MV-4-11 (cell line): Measurements from ENCODE around the gene ZG16.
A peak's percentile ranks its signal among the peaks of the same experiment; 100 is the strongest.
"Not testable (repeated sequence)": the region's sequence is repeated elsewhere in the genome, so short reads cannot be mapped to it uniquely, and the experiment has no call there.

ENCODE experiments used
- DNase-seq: peaks from one replicate; lab custom pipeline; 2025; lab: John Stamatoyannopoulos, UW

Gene ZG16

DNA sequence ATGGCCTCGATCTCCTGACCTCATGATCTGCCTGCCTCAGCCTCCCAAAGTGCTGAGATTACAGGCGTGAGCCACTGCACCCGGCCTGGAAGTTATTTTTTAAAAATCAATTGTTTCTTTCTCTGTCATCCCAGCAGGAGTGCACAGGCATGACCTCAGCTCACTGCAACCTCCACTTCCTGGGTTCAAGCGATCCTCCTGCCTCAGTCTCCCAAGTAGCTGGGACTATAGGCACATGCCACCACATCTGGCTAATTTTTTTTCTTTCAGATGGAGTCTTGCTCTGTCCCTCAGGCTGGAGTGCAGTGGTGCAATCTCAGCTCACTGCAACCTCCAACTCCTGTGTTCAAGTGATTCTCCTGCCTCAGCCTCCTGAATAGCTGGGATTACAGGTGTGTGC, 9.1 kb downstream of the ZG16 start:
- not testable (repeated sequence) for DNase-seq

DNA sequence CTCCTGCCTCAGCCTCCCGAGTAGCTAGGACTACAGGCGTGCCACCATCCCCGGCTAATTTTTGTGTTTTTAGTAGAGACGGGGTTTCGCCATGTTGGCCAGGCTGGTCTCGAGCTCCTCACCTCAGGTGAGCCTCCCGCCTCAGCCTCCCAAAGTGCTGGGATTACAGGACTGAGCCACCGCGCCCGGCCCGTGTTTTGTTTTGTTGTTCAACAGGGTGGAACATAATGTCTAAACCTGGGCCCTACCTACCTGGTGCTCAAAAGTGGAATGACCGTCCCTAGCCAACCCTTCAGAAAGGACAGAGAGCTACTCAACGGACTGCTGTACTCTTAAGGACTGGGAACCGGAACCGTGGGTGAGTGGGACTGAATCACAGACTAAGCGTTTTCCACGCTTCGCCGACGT, 11.7 kb downstream of the ZG16 start:
- DNase-seq, result no peak

DNA sequence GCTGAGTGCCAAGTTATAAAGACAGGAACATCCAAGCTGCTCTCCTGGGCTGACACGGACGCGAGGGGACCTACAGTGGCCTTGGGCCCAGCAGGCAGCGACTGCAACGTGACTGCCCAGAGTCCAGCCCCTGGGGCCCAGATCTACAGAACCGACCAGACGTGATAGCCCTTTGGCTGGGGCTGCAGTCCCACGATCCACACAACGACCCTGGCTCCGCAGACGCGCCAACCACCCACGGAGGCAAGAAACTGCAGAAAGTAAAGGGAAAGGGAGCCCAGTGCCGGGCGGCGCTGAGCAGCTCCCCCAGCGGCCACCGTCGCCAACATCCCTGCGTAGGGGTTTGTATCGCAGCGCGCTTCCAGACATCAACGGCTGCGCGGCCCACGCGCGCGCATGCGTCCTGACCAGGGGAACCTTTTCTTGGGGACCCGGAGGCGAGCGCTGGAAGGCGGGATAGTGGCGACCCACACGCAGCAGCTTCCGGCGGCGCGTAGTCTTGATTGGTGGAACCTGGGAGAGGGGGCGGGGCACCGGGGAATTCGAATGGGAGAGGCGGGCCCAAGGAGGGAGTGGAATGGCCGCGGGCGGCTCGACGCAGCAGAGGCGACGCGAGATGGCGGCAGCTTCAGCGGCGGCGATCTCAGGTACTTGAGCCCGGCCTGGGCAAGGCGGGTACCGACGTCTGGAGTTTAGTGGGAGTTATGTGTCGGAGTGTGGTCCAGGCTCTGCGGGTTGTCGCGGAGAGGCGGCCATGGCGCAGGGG, 12.3 kb downstream of the ZG16 start, which contains the start of gene KIF22:
TSS of gene KIF22 (plus strand) at position 569 of the 766 bp plus-strand sequence. CDS start at position 578, 9 bp downstream.
- DNase-seq, result peak; percentile 98

DNA sequence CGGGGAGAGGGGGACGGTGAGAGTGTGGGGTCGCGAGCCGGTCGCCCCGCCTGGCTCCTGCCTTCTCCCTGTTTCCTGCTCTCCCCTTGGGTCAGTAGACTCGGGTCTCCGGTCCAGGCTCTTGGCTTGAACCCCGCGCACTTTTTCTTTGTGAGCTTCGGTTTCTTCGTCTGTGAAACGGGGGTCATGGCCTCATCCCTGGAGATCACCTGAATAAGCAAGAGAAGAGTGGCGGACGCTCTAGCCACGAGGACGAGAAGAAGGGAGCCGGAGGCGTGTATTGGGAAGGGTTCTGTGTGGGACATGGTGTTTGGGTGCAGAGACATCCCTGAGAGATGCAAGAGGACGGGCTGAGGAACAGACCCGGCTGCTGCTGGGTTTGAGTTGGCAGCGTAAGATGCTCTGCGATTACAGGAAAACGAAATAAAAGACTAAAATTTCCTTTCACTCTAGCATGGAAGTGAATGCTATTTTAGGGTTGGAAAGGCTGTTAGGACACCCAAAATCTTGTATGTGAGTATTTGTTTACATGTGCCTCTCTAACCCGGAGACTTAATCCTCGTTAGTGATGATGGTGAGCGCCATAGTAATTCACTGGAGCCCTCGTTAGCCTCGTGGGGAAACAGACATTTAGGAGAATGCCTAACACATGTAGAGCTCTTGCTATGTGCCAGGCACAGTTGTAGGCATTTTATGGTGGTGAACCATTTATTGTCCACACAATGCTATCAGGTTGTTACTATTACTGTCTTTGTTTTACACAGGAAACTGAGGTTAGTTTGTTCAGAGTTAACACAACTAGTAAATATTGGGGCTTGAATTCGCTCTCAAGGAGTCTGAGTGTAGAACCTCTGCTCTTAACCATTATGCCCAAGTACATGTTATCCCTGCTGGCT, 13.1 kb downstream of the ZG16 start:
- no peak for DNase-seq

DNA sequence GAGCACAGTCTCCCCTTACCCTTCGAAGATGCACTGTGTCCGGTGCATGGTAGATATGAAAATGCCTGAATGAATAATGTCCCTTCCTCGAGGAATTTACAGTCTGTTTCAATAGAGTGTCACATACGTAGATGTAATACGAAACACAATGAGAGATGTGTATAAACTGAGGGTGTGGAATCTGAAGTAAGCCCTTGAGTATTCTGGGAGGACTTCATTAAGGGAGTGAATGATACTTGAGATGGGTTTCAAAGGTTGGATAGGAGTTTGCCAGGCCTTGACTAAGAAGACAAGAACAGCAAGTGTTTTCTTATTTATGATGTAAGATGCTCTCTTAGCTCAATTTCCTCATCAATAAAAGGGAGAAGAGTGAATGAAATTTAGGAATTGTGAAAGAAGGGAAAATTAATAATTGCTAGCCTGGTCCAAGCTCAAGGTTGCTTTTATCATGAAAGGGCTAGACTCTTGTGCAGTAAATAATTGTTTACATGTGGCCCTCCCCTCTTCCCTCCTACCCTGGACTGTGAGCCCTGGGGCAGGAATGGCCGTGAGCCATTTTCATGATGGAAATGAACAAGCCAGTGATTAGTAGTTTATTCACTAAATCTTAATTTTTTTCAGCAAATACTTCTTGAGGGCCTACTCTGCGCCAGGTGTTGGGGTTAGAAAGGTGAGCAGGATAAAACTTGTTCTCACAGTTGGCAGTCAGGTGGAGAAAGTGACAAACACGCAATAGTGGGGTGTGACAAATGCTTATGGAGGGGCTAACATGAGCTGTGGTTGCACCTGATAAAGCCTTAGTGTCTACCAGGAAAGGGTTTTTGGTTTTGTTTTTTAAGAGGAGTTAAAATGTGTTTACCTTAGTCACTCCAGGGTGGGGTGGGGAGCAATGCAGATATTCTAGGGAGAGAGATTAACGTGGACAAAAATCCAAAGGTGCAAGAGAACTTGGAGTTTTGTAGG, 14.1 kb downstream of the ZG16 start:
- no peak for DNase-seq

DNA sequence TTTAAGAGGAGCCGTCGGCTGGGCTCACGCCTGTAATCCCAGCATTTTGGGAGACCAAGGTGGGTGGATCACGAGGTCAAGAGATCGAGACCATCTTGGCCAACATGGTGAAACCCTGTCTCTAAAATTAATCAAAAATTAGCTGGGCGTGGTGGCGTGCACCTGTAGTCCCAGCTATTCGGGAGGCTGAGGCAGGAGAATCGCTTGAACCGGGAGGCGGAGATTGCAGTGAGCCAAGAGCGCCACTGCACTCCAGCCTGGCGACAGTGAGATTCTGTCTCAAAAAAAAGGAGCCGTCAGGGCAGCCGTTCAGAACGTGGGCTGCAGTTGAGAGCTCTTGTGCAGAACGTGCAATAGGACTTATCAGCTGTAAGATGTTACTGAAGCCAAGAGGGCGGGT, 15.1 kb downstream of the ZG16 start:
- not testable (repeated sequence) for DNase-seq

DNA sequence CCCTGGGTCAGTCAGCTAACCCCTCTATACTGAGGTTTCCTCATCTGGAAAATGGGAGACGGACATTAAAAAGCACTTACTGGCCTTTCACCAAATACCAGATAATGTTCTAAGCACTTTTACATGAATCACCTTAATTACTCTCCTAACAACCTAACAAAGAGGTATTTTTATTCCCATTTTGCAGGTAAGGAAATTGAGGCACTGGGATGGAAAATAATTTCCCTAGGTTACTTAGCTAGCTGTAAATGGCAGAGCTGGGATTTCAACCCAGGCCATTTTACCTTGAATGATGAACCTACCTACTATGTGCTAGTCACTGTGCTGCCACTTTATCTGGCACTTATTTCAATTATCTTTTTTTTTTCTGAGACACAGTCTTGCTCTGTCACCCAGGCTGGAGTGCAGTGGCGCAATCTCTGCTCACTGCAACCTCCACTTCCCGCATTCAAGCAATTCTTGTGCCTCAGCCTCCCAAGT, 16.2 kb downstream of the ZG16 start:
- DNase-seq, result no peak

DNA sequence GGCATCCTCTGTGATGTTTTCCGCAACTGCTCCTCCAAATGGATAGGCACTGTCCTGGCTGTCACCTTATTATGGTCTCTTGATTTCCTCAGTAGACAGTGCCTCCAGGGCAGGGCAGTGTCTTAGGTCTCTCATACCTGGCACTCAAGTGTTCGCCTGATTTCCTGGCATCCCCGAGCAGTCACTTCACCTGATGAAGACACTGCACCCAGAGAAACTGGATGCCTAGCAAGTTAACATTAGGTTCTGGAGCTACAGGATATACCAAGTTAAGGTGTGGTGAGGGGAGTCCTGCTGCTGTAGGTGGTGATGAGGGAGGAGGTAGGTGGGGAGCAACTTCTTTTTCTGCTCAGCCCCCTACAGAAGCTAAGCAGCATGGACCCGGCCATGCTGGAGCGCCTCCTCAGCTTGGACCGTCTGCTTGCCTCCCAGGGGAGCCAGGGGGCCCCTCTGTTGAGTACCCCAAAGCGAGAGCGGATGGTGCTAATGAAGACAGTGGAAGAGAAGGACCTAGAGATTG, 24.4 kb downstream of the ZG16 start:
- DNase-seq, result no peak

DNA sequence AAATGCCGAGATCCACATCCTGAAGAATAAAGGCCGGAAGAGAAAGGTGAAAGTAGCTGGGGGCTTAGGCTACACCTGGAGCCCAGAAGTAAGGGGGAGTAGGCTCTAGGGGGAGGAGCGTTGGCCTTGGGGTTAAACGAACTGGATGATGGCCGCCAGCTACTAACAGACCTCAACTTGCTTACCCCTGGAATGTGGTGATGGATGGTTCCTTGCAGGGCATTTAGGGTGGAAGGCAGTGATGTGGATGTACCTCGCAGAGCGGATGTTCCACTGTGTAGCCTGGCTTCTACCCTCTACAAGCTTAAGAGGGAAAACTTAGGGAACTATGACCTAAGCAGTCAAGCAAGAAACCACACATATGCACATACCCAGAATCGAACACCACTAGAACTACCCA, 26.0 kb downstream of the ZG16 start:
- no peak for DNase-seq

DNA sequence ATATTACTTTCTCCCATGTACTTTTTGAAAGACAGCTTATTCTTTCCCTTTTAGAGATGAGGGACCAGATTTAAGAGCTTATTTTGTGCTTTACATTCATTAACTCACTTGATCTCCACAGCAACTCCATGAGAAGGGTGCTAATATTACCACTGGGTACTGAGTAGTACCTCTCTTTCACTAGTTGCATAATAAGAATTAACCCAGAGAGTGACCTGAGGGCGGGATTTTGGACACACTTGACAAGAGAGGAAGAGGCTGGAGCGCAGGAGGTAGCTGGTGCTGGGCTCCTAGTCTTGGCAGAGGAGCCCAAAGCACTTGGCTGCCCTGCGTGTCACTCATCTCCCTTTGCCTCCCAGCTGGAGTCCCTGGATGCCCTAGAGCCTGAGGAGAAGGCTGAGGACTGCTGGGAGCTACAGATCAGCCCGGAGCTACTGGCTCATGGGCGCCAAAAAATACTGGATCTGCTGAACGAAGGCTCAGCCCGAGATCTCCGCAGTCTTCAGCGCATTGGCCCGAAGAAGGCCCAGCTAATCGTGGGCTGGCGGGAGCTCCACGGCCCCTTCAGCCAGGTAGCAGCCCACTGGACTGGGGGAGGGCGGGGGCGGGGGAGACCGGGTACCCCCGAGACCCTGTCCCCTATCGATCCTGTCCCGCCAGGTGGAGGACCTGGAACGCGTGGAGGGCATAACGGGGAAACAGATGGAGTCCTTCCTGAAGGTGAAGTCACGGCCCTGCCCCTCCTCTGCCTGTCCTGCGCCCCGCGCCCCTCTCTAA, 26.6 kb downstream of the ZG16 start:
- DNase-seq, result peak; percentile 73

DNA sequence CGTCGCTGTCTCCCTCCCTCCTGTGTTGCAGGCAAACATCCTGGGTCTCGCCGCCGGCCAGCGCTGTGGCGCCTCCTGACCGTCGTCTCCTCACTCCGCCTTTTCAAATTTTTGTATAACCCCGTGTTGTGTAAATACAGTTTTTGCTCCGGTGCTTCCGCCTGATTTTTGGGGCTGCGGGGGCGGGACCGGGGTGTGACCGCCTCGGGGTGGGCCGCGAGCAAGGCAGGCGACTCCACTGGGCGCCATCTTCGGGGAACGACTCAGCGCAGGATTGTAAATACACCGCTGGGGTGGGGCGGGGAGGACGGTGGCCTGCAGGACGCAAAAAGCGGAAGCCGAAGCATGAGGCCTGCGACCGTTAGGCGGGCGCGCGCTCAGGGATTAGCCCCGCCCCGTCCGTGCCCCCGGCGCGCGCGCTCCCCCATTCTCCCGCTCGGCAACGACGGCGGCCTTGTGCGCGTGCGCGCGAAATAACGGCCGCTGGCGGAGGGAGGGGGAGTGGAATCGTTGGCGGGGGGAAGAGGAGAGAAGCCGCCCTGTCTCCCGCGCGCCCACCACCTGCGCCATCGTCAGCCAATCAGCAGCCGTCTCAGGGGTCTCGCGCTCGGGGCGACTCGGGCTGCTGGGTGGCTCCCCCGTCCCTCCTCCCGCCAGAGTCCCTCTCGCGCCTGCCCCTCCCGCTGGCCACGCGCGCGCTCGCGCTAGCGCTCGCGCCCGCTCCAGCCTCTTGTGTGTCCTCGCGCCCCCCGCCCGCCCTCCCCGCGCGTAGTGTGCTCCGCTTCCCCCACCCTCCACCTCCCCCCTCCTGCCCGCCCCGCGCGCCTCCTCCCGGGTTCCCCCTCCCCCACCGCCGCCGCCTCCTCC, 27.4 kb downstream of the ZG16 start:
- DNase-seq, result peak; percentile 98

DNA sequence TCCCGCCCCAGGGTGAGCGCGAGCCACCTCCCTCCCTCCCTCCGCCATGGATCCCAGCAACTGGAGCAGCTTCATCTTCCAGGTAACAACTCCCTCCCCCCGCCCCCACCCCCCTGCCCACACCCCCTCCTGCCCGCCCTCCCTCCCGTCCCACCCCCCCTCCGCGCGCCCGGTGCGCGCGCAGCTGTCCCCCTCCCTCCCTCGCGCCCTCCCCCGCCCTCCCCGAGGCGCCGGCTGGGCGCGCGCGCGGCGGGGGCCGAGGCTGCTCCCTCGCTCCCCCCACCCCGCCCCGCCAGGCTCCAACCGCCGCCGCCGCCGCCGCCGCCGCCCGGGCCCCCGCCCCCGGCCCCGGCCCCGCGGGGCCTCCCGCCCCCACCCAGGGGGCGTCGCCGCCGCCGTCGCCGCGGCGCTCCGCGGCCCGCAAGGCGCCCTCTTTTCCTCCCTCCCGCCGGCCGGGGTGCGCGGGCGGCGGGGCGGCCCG, 28.1 kb downstream of the ZG16 start, which contains the start of gene MAZ:
TSS of gene MAZ (plus strand) at position 431 of the 481 bp plus-strand sequence. CDS start 173 bp downstream, outside the sequence.
- no peak for DNase-seq

DNA sequence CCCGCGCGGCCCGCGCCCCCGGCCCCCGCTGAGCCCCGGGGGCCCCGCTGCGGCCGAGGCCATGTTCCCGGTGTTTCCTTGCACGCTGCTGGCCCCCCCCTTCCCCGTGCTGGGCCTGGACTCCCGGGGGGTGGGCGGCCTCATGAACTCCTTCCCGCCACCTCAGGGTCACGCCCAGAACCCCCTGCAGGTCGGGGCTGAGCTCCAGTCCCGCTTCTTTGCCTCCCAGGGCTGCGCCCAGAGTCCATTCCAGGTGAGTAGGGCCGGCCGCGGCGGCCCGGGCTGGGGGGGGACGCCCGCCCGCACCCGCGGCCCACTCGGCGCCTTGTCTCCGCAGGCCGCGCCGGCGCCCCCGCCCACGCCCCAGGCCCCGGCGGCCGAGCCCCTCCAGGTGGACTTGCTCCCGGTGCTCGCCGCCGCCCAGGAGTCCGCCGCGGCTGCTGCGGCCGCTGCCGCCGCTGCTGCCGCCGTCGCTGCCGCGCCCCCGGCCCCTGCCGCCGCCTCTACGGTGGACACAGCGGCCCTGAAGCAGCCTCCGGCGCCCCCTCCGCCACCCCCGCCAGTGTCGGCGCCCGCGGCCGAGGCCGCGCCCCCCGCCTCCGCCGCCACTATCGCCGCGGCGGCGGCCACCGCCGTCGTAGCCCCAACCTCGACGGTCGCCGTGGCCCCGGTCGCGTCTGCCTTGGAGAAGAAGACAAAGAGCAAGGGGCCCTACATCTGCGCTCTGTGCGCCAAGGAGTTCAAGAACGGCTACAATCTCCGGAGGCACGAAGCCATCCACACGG, 28.8 kb downstream of the ZG16 start:
- DNase-seq, result peak; percentile 18

DNA sequence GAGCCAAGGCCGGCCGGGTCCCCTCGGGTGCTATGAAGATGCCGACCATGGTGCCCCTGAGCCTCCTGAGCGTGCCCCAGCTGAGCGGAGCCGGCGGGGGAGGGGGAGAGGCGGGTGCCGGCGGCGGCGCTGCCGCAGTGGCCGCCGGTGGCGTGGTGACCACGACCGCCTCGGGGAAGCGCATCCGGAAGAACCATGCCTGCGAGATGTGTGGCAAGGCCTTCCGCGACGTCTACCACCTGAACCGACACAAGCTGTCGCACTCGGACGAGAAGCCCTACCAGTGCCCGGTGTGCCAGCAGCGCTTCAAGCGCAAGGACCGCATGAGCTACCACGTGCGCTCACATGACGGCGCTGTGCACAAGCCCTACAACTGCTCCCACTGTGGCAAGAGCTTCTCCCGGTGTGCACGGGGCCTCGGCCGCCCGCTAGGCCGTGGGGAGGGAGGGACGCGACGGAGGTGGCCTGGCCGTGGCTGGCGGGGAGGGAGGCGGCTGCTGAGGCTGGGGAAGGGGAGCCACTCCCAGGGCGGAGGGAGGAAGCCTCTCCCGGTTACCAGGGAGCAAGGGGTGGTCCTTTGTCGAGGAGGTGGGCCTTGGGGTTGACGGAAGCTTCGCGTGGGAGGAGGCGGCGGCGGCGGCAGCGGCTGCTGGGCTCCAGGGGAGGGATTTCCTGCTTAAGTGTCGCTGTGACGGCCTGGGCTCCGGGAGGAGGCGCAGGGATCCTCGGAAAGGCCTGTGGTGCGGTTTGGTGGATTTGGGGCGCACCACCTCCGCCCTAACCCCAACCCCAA, 29.6 kb downstream of the ZG16 start:
- peak; percentile 85 for DNase-seq

DNA sequence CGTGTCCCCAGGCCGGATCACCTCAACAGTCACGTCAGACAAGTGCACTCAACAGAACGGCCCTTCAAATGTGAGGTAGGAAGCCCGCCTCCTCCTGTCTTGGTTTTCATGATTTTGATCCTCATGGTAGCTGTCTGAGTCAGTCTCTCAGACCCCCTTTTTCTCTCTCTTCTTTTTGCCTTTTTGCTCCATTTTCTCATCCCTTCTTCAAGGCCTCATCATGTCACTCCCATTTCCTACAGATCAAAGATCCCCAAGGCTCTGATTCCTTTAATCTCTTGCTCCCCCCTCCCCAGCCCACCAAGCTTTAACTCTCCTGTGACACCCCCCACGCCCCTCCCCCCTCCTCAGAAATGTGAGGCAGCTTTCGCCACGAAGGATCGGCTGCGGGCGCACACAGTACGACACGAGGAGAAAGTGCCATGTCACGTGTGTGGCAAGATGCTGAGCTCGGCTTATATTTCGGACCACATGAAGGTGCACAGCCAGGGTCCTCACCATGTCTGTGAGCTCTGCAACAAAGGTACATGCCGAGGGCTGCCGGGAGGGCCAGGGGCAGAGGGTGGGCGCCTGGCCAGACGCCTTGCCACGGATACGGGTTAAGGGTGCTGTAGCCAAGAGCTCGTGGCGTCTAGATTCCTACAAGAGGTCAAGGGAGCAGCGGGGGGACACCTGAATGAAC, 30.3 kb downstream of the ZG16 start:
- no peak for DNase-seq

DNA sequence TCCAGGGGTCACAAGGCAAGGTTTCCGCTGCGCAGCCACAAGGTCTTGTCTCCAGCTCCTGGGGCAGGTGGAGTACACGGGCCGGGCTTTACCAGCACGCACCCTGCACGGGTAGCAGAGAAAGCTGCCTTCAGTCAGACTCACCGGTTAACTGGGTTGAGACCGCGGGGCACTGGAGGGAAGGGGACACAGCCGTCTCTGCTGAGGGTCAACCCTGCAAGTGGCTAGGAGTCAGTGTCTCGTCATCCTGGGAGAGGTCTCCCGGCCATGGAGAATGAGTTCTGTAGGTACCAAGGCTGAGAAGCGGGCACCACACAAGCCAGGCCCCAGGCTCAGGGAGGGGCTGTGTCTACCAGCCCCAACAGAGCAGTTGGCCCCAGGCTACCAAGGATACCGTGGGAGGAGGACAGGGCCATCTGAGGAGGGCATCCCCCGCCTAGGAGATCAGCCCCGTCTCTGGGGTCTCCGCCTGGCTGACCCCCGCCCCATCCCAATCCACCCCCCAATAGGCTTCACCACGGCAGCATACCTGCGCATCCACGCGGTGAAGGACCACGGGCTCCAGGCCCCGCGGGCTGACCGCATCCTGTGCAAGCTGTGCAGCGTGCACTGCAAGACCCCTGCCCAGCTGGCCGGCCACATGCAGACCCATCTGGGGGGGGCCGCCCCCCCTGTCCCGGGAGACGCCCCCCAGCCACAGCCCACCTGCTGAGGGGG, 31.1 kb downstream of the ZG16 start:
- no peak for DNase-seq
